Adrenal gland (tissue), 12 donors: ENCODE measurements around the gene BPGM. TPM values are rescaled to one million over a fixed set of nuclear protein-coding genes. Genes with fewer than 3 reads are reported as not detected.

Experiments used
- DNase-seq, 7 donors: peaks; one replicate each; pipeline ENCODE4 v3.0.0-alpha.2; 2019 to 2020
- H3K27ac ChIP-seq, 5 donors: fragments of 200-600 bp; sonication (generic) in 4 of 5; 1 replicate in 3 of 5; 2 replicates in 2 of 5; pipeline versions ENCODE4 v1.5.1 to v1.8.0; 2016 to 2020; ENCODE audit warnings: mild to moderate bottlenecking in 1 of 5
- H3K27me3 ChIP-seq: fragments of 200-600 bp; 2 replicates; pipeline ENCODE4 v1.8.0; 2021
- H3K36me3 ChIP-seq, 2 donors: fragments of 200-600 bp; replicated peaks in 1 of 2; 1 replicate in 1 of 2; 2 replicates in 1 of 2; pipeline versions ENCODE4 v1.5.1 to v1.8.0; 2018 to 2022
- H3K4me1 ChIP-seq, 2 donors: fragments of 200-600 bp; replicated peaks in 1 of 2; 1 replicate in 1 of 2; 2 replicates in 1 of 2; pipeline versions ENCODE4 v1.5.1 to v1.8.0; 2018 to 2021
- H3K4me3 ChIP-seq, 4 donors: fragments of 200-600 bp; sonication (generic) in 3 of 4; one replicate each; pipeline ENCODE4 v1.5.1; 2016 to 2018
- H3K9me3 ChIP-seq, 3 donors: fragments of 200-600 bp; sonication (generic) in 1 of 3; replicated peaks in 1 of 3; 1 replicate in 2 of 3; 2 replicates in 1 of 3; pipeline versions ENCODE4 v1.5.1 to v1.8.0; 2016 to 2021
- POLR2A ChIP-seq, 2 donors: fragments of 450-650 bp; IDR thresholded peaks; one replicate each; pipeline ENCODE4 v1.6.1; 2017; ENCODE audit warnings: antibody characterized with exemption in 2 of 2, mild to moderate bottlenecking in 2 of 2, moderate library complexity in 1 of 2
- WGBS, 4 donors: extraction: QIAGEN DNeasy Blood & Tissue Kit in 2 of 4; methylation state at CpG; one replicate each; pipeline versions ENCODE4 v1.1.5 to v1.1.7; 2013 to 2017; 5-methylcytosine and 5-hydroxymethylcytosine counted together
- intact Hi-C, 2 donors: fragments of 100-400 bp; cut with DNase I; formaldehyde crosslinking; loops; one replicate each; pipeline versions ENCODE4 v1.14.1 to v1.15.0; 2022 to 2023
- polyA plus RNA-seq, 3 donors: library from polyadenylated mRNA; stranded (reverse); fragments of 200-250 nt in 2 of 3; fragments of 350-450 nt in 1 of 3; fragmentation: Illumina TruSeq in 1 of 3; extraction: RNeasy Lipid Tissue Mini Kit (QIAGEN cat#74804) in 1 of 3; gene quantifications; one replicate each; pipeline ENCODE4 v1.2.3, GENCODE V29; 2013 to 2014
- total RNA-seq, 9 donors: library from RNA; depleted of rRNA in 4 of 9; stranded (reverse); fragments of >200 nt in 4 of 9; fragments of 120-200 nt in 1 of 9; fragmentation: NEBNext Ultra II Directional in 1 of 9; extraction: Animal tissue kit (Norgen Biotek cat#: 25700) in 1 of 9; gene quantifications; one replicate each; pipeline versions ENCODE4 v1.1.0 to v1.2.4, GENCODE V29; 2013 to 2023
- TF ChIP-seq, protein P1 (sequence below), 6 experiments: fragments of 450-650 bp in 4 of 6; fragments of 200-600 bp in 2 of 6; sonication (generic) in 1 of 6; IDR thresholded peaks; 1 replicate in 5 of 6; 2 replicates in 1 of 6; pipeline versions ENCODE4 v1.5.1 to v1.8.0; 2016 to 2021; ENCODE audit warnings: antibody characterized with exemption in 6 of 6, mild to moderate bottlenecking in 2 of 6, moderate library complexity in 1 of 6
- donor health status: healthy with polysubstance abuse.
- donor health status: Bipolar disorder and iron deficiency.
- donor health status: DM: yes; HTN: yes; CAD: no.
- donor health status: DM: no; HTN: no; CAD: no.
- donor health status: DM: no; HTN: no; CAD: no.
- donor health status: DM: yes; HTN: yes; CAD: no.

BPGM gene
- total and polyA plus RNA-seq, 12 donors: 12.1 to 34.8 (median 17.9) TPM

DNA sequence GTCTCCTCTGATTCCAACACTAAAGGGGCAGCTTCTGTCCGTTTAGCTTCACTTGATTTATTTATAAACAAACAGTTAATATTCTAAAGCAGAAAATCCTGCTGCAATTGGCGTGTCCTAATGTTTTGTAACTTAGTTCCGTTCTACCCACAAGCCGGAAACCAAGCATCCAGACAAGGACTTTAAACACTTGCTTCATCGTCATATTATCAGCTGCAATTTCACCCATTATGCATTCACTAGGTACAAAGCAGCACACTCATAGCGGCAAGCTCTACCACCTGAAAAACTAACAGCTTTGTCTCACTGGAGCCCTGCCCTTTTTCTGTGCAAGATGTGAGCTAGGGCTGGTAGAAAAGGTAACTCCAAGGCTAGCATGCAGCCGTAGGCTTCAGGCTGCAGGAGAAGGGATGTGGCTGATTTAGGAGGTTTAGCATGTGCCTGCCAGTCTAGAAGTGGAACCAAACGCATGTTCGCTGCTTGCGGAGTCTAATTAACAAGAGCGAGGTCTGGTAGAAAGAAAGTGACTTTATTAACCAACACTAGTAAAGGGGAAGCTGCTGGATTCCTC lies 43.7 kb upstream of the BPGM start:
- Histone ChIP-seq H3K36me3 (no peaks in the 10 kb centered on the region), H3K4me3 (no peak overlapping the region), H3K27ac (peak overlapping the region in 1 of 5 donors; percentile 55), H3K9me3 (no peaks in the 10 kb centered on the region), H3K27me3 (no peaks in the 10 kb centered on the region), H3K4me1 (peaks cover 0 to 15% of the 10 kb centered on the region in 2 donors)
- peak in 1 of 7 donors; percentile 2 for DNase-seq
- TF ChIP-seq, protein P1, sequence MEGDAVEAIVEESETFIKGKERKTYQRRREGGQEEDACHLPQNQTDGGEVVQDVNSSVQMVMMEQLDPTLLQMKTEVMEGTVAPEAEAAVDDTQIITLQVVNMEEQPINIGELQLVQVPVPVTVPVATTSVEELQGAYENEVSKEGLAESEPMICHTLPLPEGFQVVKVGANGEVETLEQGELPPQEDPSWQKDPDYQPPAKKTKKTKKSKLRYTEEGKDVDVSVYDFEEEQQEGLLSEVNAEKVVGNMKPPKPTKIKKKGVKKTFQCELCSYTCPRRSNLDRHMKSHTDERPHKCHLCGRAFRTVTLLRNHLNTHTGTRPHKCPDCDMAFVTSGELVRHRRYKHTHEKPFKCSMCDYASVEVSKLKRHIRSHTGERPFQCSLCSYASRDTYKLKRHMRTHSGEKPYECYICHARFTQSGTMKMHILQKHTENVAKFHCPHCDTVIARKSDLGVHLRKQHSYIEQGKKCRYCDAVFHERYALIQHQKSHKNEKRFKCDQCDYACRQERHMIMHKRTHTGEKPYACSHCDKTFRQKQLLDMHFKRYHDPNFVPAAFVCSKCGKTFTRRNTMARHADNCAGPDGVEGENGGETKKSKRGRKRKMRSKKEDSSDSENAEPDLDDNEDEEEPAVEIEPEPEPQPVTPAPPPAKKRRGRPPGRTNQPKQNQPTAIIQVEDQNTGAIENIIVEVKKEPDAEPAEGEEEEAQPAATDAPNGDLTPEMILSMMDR (IDR thresholded peaks at IDR 0.05): no peak
- no peak for TF ChIP-seq POLR2A (IDR thresholded peaks at IDR 0.05)
- intact Hi-C loops: no loop called here
- 69 to 83% (median 76%) methylated on average over 11 of the region's 11 CpGs for WGBS, 4 donors

DNA sequence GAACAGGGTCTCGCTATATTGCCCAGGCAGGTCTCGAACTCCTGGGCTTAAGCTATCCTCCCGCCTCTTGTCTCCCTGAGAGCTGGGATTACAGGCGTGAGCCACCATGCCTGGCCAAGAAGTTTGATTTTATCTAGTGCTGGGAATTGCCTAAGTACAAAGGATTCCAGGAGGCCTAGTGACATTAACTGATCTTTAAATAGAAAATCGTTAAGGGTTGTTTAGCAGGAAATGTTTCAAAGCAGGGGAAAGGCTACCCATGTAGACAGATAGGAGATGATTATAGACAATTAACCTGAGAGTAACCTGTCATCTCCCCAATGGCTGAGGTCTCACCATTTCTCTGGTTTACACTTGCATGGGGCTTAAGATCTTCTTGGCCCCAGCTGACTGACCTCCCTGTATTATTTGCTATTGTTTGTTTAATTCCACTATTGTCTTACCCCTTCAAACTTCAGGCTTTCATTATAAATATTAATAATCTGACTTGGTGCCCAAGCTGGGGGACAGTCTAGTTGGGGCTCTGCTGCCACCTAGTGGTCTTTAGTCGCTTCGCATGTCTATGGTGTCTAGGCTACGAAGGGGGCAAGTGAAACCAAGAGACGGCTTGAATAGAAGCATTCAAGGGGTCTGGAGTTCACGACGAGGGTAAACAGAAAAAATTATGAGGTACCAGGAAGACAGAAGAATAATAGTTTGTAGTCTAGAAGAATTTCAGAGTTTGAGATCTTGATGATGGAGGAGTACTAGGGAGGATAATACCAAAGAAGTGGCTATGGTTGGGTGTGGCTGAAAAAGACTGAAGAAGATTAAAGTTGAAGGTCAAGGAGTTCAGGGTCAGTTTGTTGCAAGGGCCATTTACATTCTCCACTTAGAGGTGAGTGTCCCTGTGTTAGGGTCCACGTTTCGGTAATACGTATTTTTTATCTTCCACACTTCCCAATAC lies 40.4 kb upstream of the BPGM start:
- Histone ChIP-seq H3K27me3 (no peaks in the 10 kb centered on the region), H3K27ac (peak overlapping the region in 3 of 5 donors; percentile 40 to 59 (median 41)), H3K4me1 (peaks cover 0 to 15% of the 10 kb centered on the region in 2 donors), H3K4me3 (peak overlapping the region in 1 of 4 donors; percentile 33), H3K9me3 (no peaks in the 10 kb centered on the region), H3K36me3 (no peaks in the 10 kb centered on the region)
- peak; percentile 60 to 88 (median 72) for DNase-seq
- no peak for TF ChIP-seq POLR2A (IDR thresholded peaks at IDR 0.05)
- TF ChIP-seq, protein P1 (IDR thresholded peaks at IDR 0.05): peak; percentile 86 to 96 (median 92)
- intact Hi-C loops: loop anchor here (2.0 to 5.0 kb wide), 3 partner anchors 84 to 173 kb away; no protein-coding TSS in a partner anchor
- 29 to 31% (median 30%) methylated on average over 14 of the region's 14 CpGs for WGBS, 4 donors

DNA sequence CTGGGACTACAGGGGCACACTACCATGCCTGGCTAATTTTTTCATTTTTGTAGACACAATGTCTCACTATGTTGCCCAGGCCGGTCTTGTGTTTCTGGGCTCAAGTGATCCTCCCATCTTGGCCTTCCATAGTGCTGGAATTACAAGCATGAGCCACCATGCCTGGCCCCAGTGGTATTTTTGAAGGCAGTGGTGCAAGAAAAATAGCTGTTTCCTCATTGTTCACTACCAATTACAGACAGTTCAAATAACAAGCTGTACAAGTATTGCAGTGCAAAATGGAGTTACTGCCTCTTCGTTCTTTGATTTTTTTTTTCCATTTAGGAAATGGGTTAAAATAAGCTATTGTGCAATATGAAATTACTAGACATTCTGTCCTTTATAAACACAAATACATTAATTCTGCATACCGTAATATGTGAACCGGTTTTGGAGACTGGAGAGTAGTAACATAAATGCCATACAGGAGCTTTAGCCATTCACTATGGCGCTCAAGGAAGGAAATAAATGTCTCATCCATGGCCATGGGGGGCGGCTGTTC lies 35.0 kb upstream of the BPGM start:
- DNase-seq: no peak
- intact Hi-C loops: no loop called here
- no peak overlapping the region for H3K27ac ChIP-seq
- H3K4me3 ChIP-seq: no peak overlapping the region
- H3K36me3 ChIP-seq: no peaks in the 10 kb centered on the region
- peaks cover 8% of the 10 kb centered on the region for H3K27me3 ChIP-seq
- no peaks in the 10 kb centered on the region for H3K4me1 ChIP-seq
- TF ChIP-seq, protein P1 (IDR thresholded peaks at IDR 0.05): no peak
- TF ChIP-seq POLR2A (IDR thresholded peaks at IDR 0.05): no peak
- H3K9me3 ChIP-seq: no peaks in the 10 kb centered on the region
- 79 to 89% (median 85%) methylated on average over 6 of the region's 6 CpGs for WGBS, 4 donors

DNA sequence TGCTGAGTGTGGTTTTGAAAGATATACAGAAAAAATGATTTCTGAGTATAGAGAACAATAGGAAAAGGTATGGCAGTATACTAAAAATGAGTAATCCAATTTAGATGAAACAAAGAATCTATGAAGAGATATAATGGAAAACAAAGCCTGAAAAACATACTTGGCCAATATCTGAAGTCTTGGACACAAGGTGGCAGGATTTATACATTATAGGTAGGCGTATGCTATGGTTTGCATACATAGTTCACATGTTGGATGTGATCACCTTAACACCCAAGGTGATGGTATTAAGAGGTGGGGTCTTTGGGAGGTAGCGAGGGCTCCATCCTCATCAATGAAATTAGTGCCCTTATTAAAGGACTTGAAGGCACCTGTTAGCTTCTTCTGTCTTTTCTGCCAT lies 34.5 kb upstream of the BPGM start:
- Histone ChIP-seq H3K27ac (no peak overlapping the region), H3K9me3 (no peaks in the 10 kb centered on the region), H3K4me1 (no peaks in the 10 kb centered on the region), H3K27me3 (peaks cover 8% of the 10 kb centered on the region), H3K36me3 (no peaks in the 10 kb centered on the region), H3K4me3 (no peak overlapping the region)
- TF ChIP-seq, protein P1 (IDR thresholded peaks at IDR 0.05): no peak
- no peak for TF ChIP-seq POLR2A (IDR thresholded peaks at IDR 0.05)
- intact Hi-C loops: no loop called here
- no peak for DNase-seq
- 69 to 89% (median 86%) methylated on average over 2 of the region's 2 CpGs for WGBS, 4 donors
